ENCODE measurements around the gene SLC8A3.
"Not testable (repeated sequence)": the region's sequence is repeated elsewhere in the genome, so short reads cannot be mapped to it uniquely, and the experiment has no call there.

SLC8A3 gene

GRCh38 chr14:70188659-70189455, at the start of gene SLC8A3:
TSS of gene SLC8A3 (minus strand) at chr14:70188951. CDS start at chr14:70168422, 20,529 bp downstream.
- no peak for DNase-seq

GRCh38 chr14:70237710-70238109, 49.0 kb upstream of the SLC8A3 start:
- no peak for DNase-seq

GRCh38 chr14:70234066-70234950, 45.6 kb upstream of the SLC8A3 start:
- DNase-seq, result no peak

- DNase-seq, result not testable (repeated sequence)
Measured at GRCh38 chr14:70231756-70232544, 43.2 kb upstream of the SLC8A3 start.

GRCh38 chr14:70229877-70230640, 41.3 kb upstream of the SLC8A3 start:
- not testable (repeated sequence) for DNase-seq

GRCh38 chr14:70213721-70214282, 25.1 kb upstream of the SLC8A3 start:
- no peak for DNase-seq

- no peak for DNase-seq
Measured at GRCh38 chr14:70212752-70213151, 24.0 kb upstream of the SLC8A3 start.

GRCh38 chr14:70208380-70208779, 19.6 kb upstream of the SLC8A3 start:
- DNase-seq, result no peak

GRCh38 chr14:70203686-70204085, 14.9 kb upstream of the SLC8A3 start:
- no peak for DNase-seq

- DNase-seq, result no peak
Measured at GRCh38 chr14:70201994-70202393, 13.2 kb upstream of the SLC8A3 start.

- no peak for DNase-seq
Measured at GRCh38 chr14:70193396-70193795, 4.6 kb upstream of the SLC8A3 start.

GRCh38 chr14:70192915-70193314, 4.2 kb upstream of the SLC8A3 start:
- DNase-seq, result no peak

- no peak for DNase-seq
Measured at GRCh38 chr14:70190156-70190555, 1.4 kb upstream of the SLC8A3 start.

- no peak for DNase-seq
Measured at GRCh38 chr14:70189456-70190077, 816 bp upstream of the SLC8A3 start.

- DNase-seq, result no peak
Measured at GRCh38 chr14:70188322-70188658, 461 bp downstream of the SLC8A3 start.

- no peak for DNase-seq
Measured at GRCh38 chr14:70186900-70187451, 1.8 kb downstream of the SLC8A3 start.

- no peak for DNase-seq
Measured at GRCh38 chr14:70183991-70184390, 4.8 kb downstream of the SLC8A3 start.

GRCh38 chr14:70181276-70181675, 7.5 kb downstream of the SLC8A3 start:
- no peak for DNase-seq

- DNase-seq, result no peak
Measured at GRCh38 chr14:70180718-70181117, 8.0 kb downstream of the SLC8A3 start.

GRCh38 chr14:70177081-70177800, 11.5 kb downstream of the SLC8A3 start:
- DNase-seq, result no peak

GRCh38 chr14:70173569-70173968, 15.2 kb downstream of the SLC8A3 start:
- no peak for DNase-seq

Measured in NCI-H446 treated with DMSO at 0.1 percent for 48 hours (cell line).